Measurements from ENCODE around the gene SPATA18.

DNA sequence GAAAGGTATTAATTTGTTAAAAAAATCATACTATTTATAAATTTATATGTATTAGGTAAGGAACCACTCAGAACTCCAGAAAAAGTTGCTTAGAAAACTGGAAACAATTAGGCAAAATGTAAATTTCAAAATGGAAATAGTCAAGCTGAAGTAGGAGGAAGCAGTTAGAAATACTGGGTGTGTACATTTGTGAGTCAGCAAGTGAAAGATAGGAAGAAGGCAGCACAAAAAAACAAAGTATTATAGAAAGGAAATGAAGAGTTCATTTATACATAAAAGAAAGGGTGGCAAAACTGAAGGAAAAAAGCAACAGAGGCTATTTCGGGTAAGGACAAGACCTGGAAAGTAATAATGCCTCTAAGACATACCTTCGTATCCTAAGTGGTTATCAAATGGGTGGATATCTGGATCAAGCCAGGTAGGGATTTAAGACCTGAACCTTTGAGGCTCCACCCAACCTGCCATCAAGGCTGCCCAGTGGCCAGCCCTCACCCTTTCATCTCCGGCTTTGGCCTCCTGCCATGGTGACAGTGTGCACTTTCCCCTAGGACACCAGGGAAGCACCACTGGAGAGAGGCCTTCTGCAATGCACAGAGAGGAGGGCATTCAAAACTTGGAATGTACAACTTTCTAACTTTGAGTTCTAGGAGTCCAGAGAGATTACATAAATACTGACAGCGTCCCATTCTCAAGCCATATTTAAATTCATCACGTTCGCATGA, 31.0 kb upstream of the SPATA18 start, which contains the start of gene LRRC66:
- TF ChIP-seq, protein P1, sequence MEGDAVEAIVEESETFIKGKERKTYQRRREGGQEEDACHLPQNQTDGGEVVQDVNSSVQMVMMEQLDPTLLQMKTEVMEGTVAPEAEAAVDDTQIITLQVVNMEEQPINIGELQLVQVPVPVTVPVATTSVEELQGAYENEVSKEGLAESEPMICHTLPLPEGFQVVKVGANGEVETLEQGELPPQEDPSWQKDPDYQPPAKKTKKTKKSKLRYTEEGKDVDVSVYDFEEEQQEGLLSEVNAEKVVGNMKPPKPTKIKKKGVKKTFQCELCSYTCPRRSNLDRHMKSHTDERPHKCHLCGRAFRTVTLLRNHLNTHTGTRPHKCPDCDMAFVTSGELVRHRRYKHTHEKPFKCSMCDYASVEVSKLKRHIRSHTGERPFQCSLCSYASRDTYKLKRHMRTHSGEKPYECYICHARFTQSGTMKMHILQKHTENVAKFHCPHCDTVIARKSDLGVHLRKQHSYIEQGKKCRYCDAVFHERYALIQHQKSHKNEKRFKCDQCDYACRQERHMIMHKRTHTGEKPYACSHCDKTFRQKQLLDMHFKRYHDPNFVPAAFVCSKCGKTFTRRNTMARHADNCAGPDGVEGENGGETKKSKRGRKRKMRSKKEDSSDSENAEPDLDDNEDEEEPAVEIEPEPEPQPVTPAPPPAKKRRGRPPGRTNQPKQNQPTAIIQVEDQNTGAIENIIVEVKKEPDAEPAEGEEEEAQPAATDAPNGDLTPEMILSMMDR (IDR thresholded peaks at IDR 0.05; ENCODE audit: low read depth, low read length), result no peak
- no peak for TF ChIP-seq EZH2phosphoT487 (IDR thresholded peaks at IDR 0.05; ENCODE audit: low read depth)
